HepG2 (cell line): ENCODE data around the gene GRB10. TPM values are rescaled to one million over a fixed set of nuclear protein-coding genes. Genes with fewer than 3 reads are reported as not detected.
A peak's percentile ranks its signal among the peaks of the same experiment; 100 is the strongest.

Experiments used
- ATAC-seq: fragments of 200-7000 bp; cut with Tn5 transposase; 3 replicates; pipeline ENCODE4 v1.9.1; 2020; ENCODE audit warnings: mild to moderate bottlenecking, moderate library complexity
- BruUV-seq: library from RNA; stranded (reverse); fragments of 400-500 nt; replicated peaks from 2 replicates; lab custom pipeline; 2021; lab: Mats Ljungman, UMichigan
- CTCF ChIA-PET: fragments of 300-600 bp; formaldehyde crosslinking; extraction: SDS; loops from one replicate; lab custom pipeline; 2021; ENCODE audit warnings: low total read pairs, inconsistent platforms, low intra/inter-chr PET ratio; lab: Yijun Ruan, JAX
- POLR2A ChIA-PET: fragments of 350-600 bp; sonication (Branson Sonifier 250); formaldehyde crosslinking; loops from one replicate; lab custom pipeline; 2020; ENCODE audit warnings: antibody characterized with exemption, inconsistent platforms; lab: Yijun Ruan, JAX
- DNase-seq: peaks from one replicate; pipeline ENCODE4 v3.0.0-alpha.2; 2015; ENCODE audit warnings: low spot score
- FAIRE-seq: peaks from 3 replicates; lab custom pipeline; 2011; peaks lifted over from hg19 to GRCh38; lab: Jason Lieb, UNC
- H2AFZ ChIP-seq: one replicate; pipeline ENCODE4 v1.6.1; 2011; ENCODE audit warnings: low read length, inconsistent platforms
- H3K27ac ChIP-seq: fragments of 300-600 bp; 3 replicates; pipeline ENCODE4 v1.8.0; 2011; ENCODE audit warnings: mixed run types, mild to moderate bottlenecking, mixed read lengths, low read length, inconsistent platforms; ENCODE audit not compliant: insufficient read depth; ENCODE audit errors: extremely low read length
- H3K27me3 ChIP-seq, 2 experiments: fragments of 200-600 bp in 1 of 2; 2 replicates in 1 of 2; 3 replicates in 1 of 2; pipeline versions ENCODE4 v1.6.0 to v1.8.0; 2011; ENCODE audit warnings: low read length in 2 of 2, mild to moderate bottlenecking in 2 of 2, moderate library complexity in 2 of 2, inconsistent platforms in 1 of 2; ENCODE audit not compliant: insufficient read depth in 2 of 2, control insufficient read depth in 1 of 2
- H3K36me3 ChIP-seq, 2 experiments: fragments of 200-600 bp in 1 of 2; replicated peaks in 1 of 2; 2 replicates in 1 of 2; 3 replicates in 1 of 2; pipeline versions ENCODE4 v1.5.1 to v1.8.0; 2011; ENCODE audit warnings: low read length in 2 of 2, inconsistent platforms in 1 of 2; ENCODE audit not compliant: insufficient read depth in 2 of 2, control insufficient read depth in 1 of 2
- H3K4me1 ChIP-seq: 2 replicates; pipeline ENCODE4 v1.5.1; 2012; ENCODE audit warnings: low read length, inconsistent platforms; ENCODE audit not compliant: insufficient read depth
- H3K4me2 ChIP-seq: 2 replicates; pipeline ENCODE4 v1.6.0; 2011; ENCODE audit warnings: low read depth, low read length, inconsistent platforms
- H3K4me3 ChIP-seq, 3 experiments: fragments of 200-600 bp in 1 of 3; sonication (generic), shearing (Covaris generic) in 1 of 3; replicated peaks in 1 of 3; 2 replicates each; pipeline ENCODE4 v1.5.1; 2011 to 2016; ENCODE audit warnings: low read length in 3 of 3, inconsistent platforms in 2 of 3, low read depth in 2 of 3, mild to moderate bottlenecking in 2 of 3, control low read depth in 1 of 3, mixed read lengths in 1 of 3; ENCODE audit not compliant: insufficient read depth in 1 of 3
- H3K79me2 ChIP-seq: one replicate; pipeline ENCODE4 v1.6.1; 2011; ENCODE audit warnings: low read length, inconsistent platforms; ENCODE audit not compliant: insufficient read depth
- H3K9ac ChIP-seq: 2 replicates; pipeline ENCODE4 v1.6.0; 2011; ENCODE audit warnings: mild to moderate bottlenecking, low read depth, low read length, inconsistent platforms; ENCODE audit not compliant: insufficient read depth
- H3K9me3 ChIP-seq: 2 replicates; pipeline ENCODE4 v1.5.1; 2012; ENCODE audit warnings: mild to moderate bottlenecking, low read length
- H4K20me1 ChIP-seq: 2 replicates; pipeline ENCODE4 v1.6.0; 2011; ENCODE audit warnings: inconsistent platforms, mild to moderate bottlenecking, low read length, moderate library complexity; ENCODE audit not compliant: insufficient read depth
- AKAP8 ChIP-seq: sonication (generic); formaldehyde crosslinking; IDR thresholded peaks from 2 replicates; pipeline ENCODE4 v1.5.1; 2020; ENCODE audit warnings: mild to moderate bottlenecking, missing genetic modification reagents
- ATF7-NPFF ChIP-seq: sonication (generic); formaldehyde crosslinking; IDR thresholded peaks from 2 replicates; pipeline ENCODE4 v1.8.1; 2023; ENCODE audit warnings: mild to moderate bottlenecking, low read depth, missing genetic modification reagents, moderate library complexity
- ELF3 ChIP-seq: IDR thresholded peaks from 2 replicates; pipeline ENCODE4 v1.6.1; 2016; ENCODE audit warnings: missing genetic modification reagents, missing compliant biosample characterization
- GABPA ChIP-seq, 2 experiments: IDR thresholded peaks; 2 replicates each; pipeline ENCODE4 v1.6.1; 2011 to 2016; ENCODE audit warnings: low read depth in 2 of 2, low read length in 1 of 2, missing biosample characterization in 1 of 2, missing genetic modification characterization in 1 of 2
- IKZF1 ChIP-seq: fragments of 450-650 bp; IDR thresholded peaks from 2 replicates; pipeline ENCODE4 v1.7.1; 2016
- MIXL1 ChIP-seq: IDR thresholded peaks from 2 replicates; pipeline ENCODE4 v1.6.1; 2016
- RELA ChIP-seq: sonication (generic); formaldehyde crosslinking; IDR thresholded peaks from 2 replicates; pipeline ENCODE4 v1.4.0; 2020; ENCODE audit warnings: missing genetic modification reagents
- RFXAP ChIP-seq: sonication (generic); formaldehyde crosslinking; IDR thresholded peaks from 2 replicates; pipeline ENCODE4 v1.4.0; 2020; ENCODE audit warnings: missing genetic modification reagents, borderline replicate concordance
- SKI ChIP-seq: fragments of 450-650 bp; IDR thresholded peaks from one replicate; pipeline ENCODE4 v1.6.1; 2018; ENCODE audit warnings: mild to moderate bottlenecking; ENCODE audit not compliant: partially characterized antibody
- SPEN ChIP-seq: sonication (generic); formaldehyde crosslinking; IDR thresholded peaks from 2 replicates; pipeline ENCODE4 v1.5.1; 2020; ENCODE audit warnings: low read depth, mild to moderate bottlenecking, missing genetic modification reagents
- SRSF4 ChIP-seq: fragments of 200-400 bp; formaldehyde crosslinking; IDR thresholded peaks from one replicate; pipeline ENCODE4 v1.6.1; 2018; ENCODE audit warnings: mild to moderate bottlenecking, low read depth, low read length, moderate library complexity; ENCODE audit not compliant: poor library complexity, severe bottlenecking
- ZFX ChIP-seq: sonication (generic); formaldehyde crosslinking; IDR thresholded peaks from 2 replicates; pipeline ENCODE4 v1.4.0; 2020; ENCODE audit warnings: mild to moderate bottlenecking, low read depth, missing genetic modification reagents, moderate library complexity
- ZSCAN29 ChIP-seq: sonication (generic); formaldehyde crosslinking; conservative IDR thresholded peaks from 2 replicates; pipeline ENCODE4 v1.4.0; 2020; ENCODE audit warnings: mild to moderate bottlenecking, missing genetic modification reagents
- WGBS: methylation state at CpG from one replicate; pipeline ENCODE4 v1.1.6; 2017; ENCODE audit warnings: low lambda C conversion rate; 5-methylcytosine and 5-hydroxymethylcytosine counted together
- in situ Hi-C: cut with HindIII; loops from 2 replicates; pipeline ENCODE4 v1.10.0; 2017; ENCODE audit warnings: low pct_unique_long_range_greater_than_20kb; ENCODE audit not compliant: extremely low pct_ligation_motif_present
- intact Hi-C: fragments of 100-400 bp; cut with micrococcal nuclease; formaldehyde crosslinking; loops from one replicate; pipeline ENCODE4 v1.10.0; 2022; ENCODE audit not compliant: unreplicated experiment
- polyA plus RNA-seq, 8 experiments: library from polyadenylated mRNA; depleted of rRNA in 3 of 8; stranded (reverse) in 7 of 8; unstranded in 1 of 8; fragments of >200 nt; fragmentation: Illumina TruSeq in 4 of 8; extraction: Trizol in 4 of 8; gene quantifications; 2 replicates each; pipeline versions ENCODE4 v1.2.1 to v1.2.3, GENCODE V29; 2011 to 2016; ENCODE audit warnings: low read depth in 4 of 8, missing spikeins in 1 of 8, mixed read lengths in 1 of 8; ENCODE audit not compliant: insufficient read depth in 1 of 8
- total RNA-seq, 5 experiments: library from RNA; depleted of rRNA; stranded (reverse); fragments of >200 nt; fragmentation: Illumina TruSeq; extraction: Trizol; gene quantifications; 2 replicates each; pipeline ENCODE4 v1.2.3, GENCODE V29; 2016; ENCODE audit warnings: low read depth in 1 of 5
- TF ChIP-seq, protein P1 (sequence below): sonication (generic); formaldehyde crosslinking; IDR thresholded peaks from 2 replicates; pipeline ENCODE4 v1.8.0; 2022; ENCODE audit warnings: mild to moderate bottlenecking, missing genetic modification reagents, moderate library complexity

GRB10 gene
- total and polyA plus RNA-seq, 2 of the 13 experiments (the other 11 are each of a cell fraction or from before 2014, with no cell fraction given) = 4.0 to 6.8 TPM

- ChIA-PET CTCF (no interaction called here), POLR2A (no interaction called here)
- H3K4me3 ChIP-seq = no peak overlapping the region
- H3K36me3 ChIP-seq = no peaks in the 10 kb centered on the region
- H4K20me1 ChIP-seq = peaks cover 3% of the 10 kb centered on the region; the same call in 1 of the 2 replicates
- no peak overlapping the region for H3K4me2 ChIP-seq
- FAIRE-seq (no peak), DNase-seq (no peak), ATAC-seq (no peak)
- in situ Hi-C loops = no loop called here
- peaks cover 4% of the 10 kb centered on the region for H3K79me2 ChIP-seq
- H3K27me3 ChIP-seq = peaks cover 2 to 12% of the 10 kb centered on the region in 2 experiments; a peak in 2 of 5 replicates
- H3K9ac ChIP-seq = no peak overlapping the region
- TF ChIP-seq ELF3 (no peak), SKI (no peak), ATF7-NPFF (CRISPR knock-in tag) (no peak), MIXL1 (CRISPR knock-in tag) (no peak), RFXAP (CRISPR knock-in tag) (no peak)
- H3K4me1 ChIP-seq = peaks cover 18% of the 10 kb centered on the region
- 86% methylated on average over 4 of the region's 6 CpGs for WGBS
- peaks cover 13% of the 10 kb centered on the region for H3K9me3 ChIP-seq
- intact Hi-C loops = no loop called here
- H2AFZ ChIP-seq = no peak overlapping the region
- H3K27ac ChIP-seq = no peak overlapping the region
- no TSS peak for BruUV-seq
These were observed 2.6 kb upstream of the GRB10 start for GRCh38 chr7:50785346-50785745.

DNA sequence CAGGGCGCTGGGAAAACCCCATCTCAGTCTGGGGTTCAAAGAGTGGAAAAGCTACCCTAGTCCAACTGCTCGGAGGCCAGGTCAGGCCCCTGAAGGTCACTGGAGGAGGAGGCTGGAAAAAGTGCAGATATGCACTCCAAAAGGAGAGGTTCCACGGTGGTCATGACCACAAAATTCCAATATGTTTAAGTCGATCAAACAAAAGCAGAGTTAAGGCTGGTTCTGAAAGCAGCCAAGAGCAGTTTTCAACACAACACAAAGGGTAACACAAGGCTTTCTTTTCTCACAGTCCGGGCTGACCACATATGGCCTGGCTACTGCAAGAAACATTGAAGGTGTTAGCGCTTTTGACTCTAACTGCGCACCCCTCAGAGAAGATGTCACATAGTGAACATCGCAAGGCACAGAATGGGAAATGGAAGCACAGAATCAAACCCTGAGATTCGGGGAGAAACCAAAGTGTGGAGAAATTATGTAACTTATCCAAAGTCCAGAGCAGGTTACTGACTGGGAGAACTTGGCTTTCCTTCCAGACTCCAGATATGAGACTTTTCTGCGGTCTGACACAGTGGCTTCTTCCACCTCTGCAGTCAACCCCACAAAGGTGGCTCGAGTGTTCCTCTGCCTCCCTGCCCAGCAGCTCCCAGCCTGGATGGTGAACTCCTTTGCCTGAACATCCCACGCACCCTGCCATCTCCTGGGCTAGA, 1.3 kb upstream of the GRB10 start:
- peaks cover 29% of the 10 kb centered on the region for H3K4me1 ChIP-seq
- peaks cover 10% of the 10 kb centered on the region for H3K9me3 ChIP-seq
- H4K20me1 ChIP-seq = peaks cover 3% of the 10 kb centered on the region; the same call in 1 of the 2 replicates
- no peak overlapping the region for H3K9ac ChIP-seq
- peak; percentile 16; the same call in 2 of the 3 replicates for ATAC-seq
- FAIRE-seq = no peak
- peak overlapping the region; percentile 26; the same call in 1 of the 2 replicates for H3K4me2 ChIP-seq
- in situ Hi-C loops = no loop called here
- CTCF ChIA-PET = no interaction called here
- no peak overlapping the region for H2AFZ ChIP-seq
- H3K27ac ChIP-seq = no peak overlapping the region
- intact Hi-C loops = loop anchor here (5.0 kb wide), 1 partner anchor 378 kb away; no protein-coding TSS in a partner anchor
- H3K36me3 ChIP-seq = no peaks in the 10 kb centered on the region
- DNase-seq = no peak
- WGBS = 50% methylated on average over 12 of the region's 12 CpGs
- H3K27me3 ChIP-seq = peaks cover 2 to 12% of the 10 kb centered on the region in 2 experiments; a peak in 2 of 5 replicates
- BruUV-seq = no TSS peak
- H3K79me2 ChIP-seq = peaks cover 4% of the 10 kb centered on the region
- no peak overlapping the region for H3K4me3 ChIP-seq
- POLR2A ChIA-PET = no interaction called here
- TF ChIP-seq SRSF4 (no peak), AKAP8 (CRISPR knock-in tag) (no peak), SPEN (CRISPR knock-in tag) (no peak), GABPA (IDR thresholded peaks at IDR 0.05; ENCODE audit: low read depth, low read length) (no peak), GABPA (CRISPR knock-in tag; IDR thresholded peaks at IDR 0.05; ENCODE audit: low read depth) (no peak), ZFX (CRISPR knock-in tag) (no peak), RELA (no peak), ZSCAN29 (CRISPR knock-in tag) (no peak), IKZF1 (no peak)
- TF ChIP-seq, protein P1, sequence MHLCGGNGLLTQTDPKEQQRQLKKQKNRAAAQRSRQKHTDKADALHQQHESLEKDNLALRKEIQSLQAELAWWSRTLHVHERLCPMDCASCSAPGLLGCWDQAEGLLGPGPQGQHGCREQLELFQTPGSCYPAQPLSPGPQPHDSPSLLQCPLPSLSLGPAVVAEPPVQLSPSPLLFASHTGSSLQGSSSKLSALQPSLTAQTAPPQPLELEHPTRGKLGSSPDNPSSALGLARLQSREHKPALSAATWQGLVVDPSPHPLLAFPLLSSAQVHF (CRISPR knock-in tag) = no peak
